WTC11 (cell line): Measurements from ENCODE around the gene TEX9. TPM values are rescaled to one million over a fixed set of nuclear protein-coding genes. Genes with fewer than 3 reads are reported as not detected.

Experiments used
- ATAC-seq: fragments of 200-7000 bp; cut with Tn5 transposase; 2 replicates; pipeline ENCODE4 v1.10.0; 2021; ENCODE audit warnings: mild to moderate bottlenecking, moderate library complexity
- CTCF ChIA-PET: fragments of 300-600 bp; sonication (Branson Sonifier 250); formaldehyde crosslinking; loops from one replicate; lab custom pipeline; 2021; ENCODE audit warnings: antibody characterized with exemption; lab: Charles Lee
- POLR2A ChIA-PET: fragments of 350-600 bp; sonication (Branson Sonifier 250); formaldehyde crosslinking; loops from one replicate; lab custom pipeline; 2021; ENCODE audit warnings: antibody characterized with exemption; lab: Charles Lee
- DNase-seq: peaks from one replicate; pipeline ENCODE4 v3.0.0; 2021; ENCODE audit warnings: low spot score
- H3K27ac Mint-ChIP-seq: 2 replicates; pipeline ENCODE4 v1.8.0; 2021; ENCODE audit warnings: mixed read lengths
- H3K27me3 Mint-ChIP-seq: 2 replicates; pipeline ENCODE4 v1.8.0; 2021; ENCODE audit warnings: low read depth, mild to moderate bottlenecking, moderate library complexity, mixed read lengths
- H3K36me3 Mint-ChIP-seq: 2 replicates; pipeline ENCODE4 v1.8.0; 2021; ENCODE audit warnings: mixed read lengths
- H3K4me1 Mint-ChIP-seq: 2 replicates; pipeline ENCODE4 v1.8.0; 2022; ENCODE audit warnings: mixed read lengths
- H3K4me3 Mint-ChIP-seq: 2 replicates; pipeline ENCODE4 v1.8.0; 2021; ENCODE audit warnings: mild to moderate bottlenecking, moderate library complexity, mixed read lengths
- H3K9me3 Mint-ChIP-seq: 2 replicates; pipeline ENCODE4 v1.8.0; 2021; ENCODE audit warnings: mixed read lengths
- ETV6 ChIP-seq: sonication (generic); formaldehyde crosslinking; IDR thresholded peaks from 2 replicates; pipeline ENCODE4 v1.8.1; 2022; ENCODE audit warnings: mild to moderate bottlenecking, missing genetic modification reagents
- GRHL2 ChIP-seq: fragments of 250-450 bp; sonication (Bioruptor Pico); IDR thresholded peaks from 2 replicates; pipeline ENCODE4 v1.8.0; 2022; ENCODE audit warnings: mild to moderate bottlenecking, moderate library complexity; ENCODE audit not compliant: insufficient replicate concordance, severe bottlenecking
- KAT7 ChIP-seq: sonication (generic); formaldehyde crosslinking; IDR thresholded peaks from 2 replicates; pipeline ENCODE4 v1.8.1; 2023; ENCODE audit warnings: missing genetic modification reagents, mild to moderate bottlenecking, borderline replicate concordance
- NFYB ChIP-seq: sonication (generic); formaldehyde crosslinking; conservative IDR thresholded peaks from 2 replicates; pipeline ENCODE4 v1.8.0; 2022; ENCODE audit warnings: low read depth, missing genetic modification reagents
- OVOL2 ChIP-seq: fragments of 250-450 bp; sonication (Bioruptor Pico); IDR thresholded peaks from 2 replicates; pipeline ENCODE4 v1.9.0; 2021; ENCODE audit warnings: mild to moderate bottlenecking, borderline replicate concordance
- SP1 ChIP-seq: sonication (generic); formaldehyde crosslinking; conservative IDR thresholded peaks from 2 replicates; pipeline ENCODE4 v1.8.1; 2022; ENCODE audit warnings: missing genetic modification reagents
- TEAD1 ChIP-seq: sonication (generic); formaldehyde crosslinking; IDR thresholded peaks from 2 replicates; pipeline ENCODE4 v1.8.0; 2022; ENCODE audit warnings: mild to moderate bottlenecking, missing genetic modification reagents
- TP53 ChIP-seq: sonication (generic); formaldehyde crosslinking; IDR thresholded peaks from 2 replicates; pipeline ENCODE4 v1.8.1; 2023; ENCODE audit warnings: mild to moderate bottlenecking, missing genetic modification reagents
- ZNF219 ChIP-seq: sonication (generic); formaldehyde crosslinking; IDR thresholded peaks from 2 replicates; pipeline ENCODE4 v1.8.0; 2023; ENCODE audit warnings: missing genetic modification reagents, mild to moderate bottlenecking, borderline replicate concordance
- ZNF263 ChIP-seq: sonication (generic); formaldehyde crosslinking; IDR thresholded peaks from 2 replicates; pipeline ENCODE4 v1.8.1; 2022; ENCODE audit warnings: low read depth, mild to moderate bottlenecking, moderate library complexity, missing genetic modification reagents
- ZNF396 ChIP-seq: fragments of 250-450 bp; sonication (Bioruptor Pico); IDR thresholded peaks from 2 replicates; pipeline ENCODE4 v1.8.0; 2021; ENCODE audit warnings: mild to moderate bottlenecking, moderate library complexity, borderline replicate concordance
- ZNF416 ChIP-seq: fragments of 250-450 bp; sonication (Bioruptor Pico); IDR thresholded peaks from 2 replicates; pipeline ENCODE4 v1.9.0; 2021; ENCODE audit warnings: mild to moderate bottlenecking, inconsistent platforms
- ZNF423 ChIP-seq: fragments of 250-450 bp; sonication (Bioruptor Pico); IDR thresholded peaks from 2 replicates; pipeline ENCODE4 v2.1.2; 2022; ENCODE audit warnings: mild to moderate bottlenecking, moderate library complexity
- total RNA-seq: library from RNA; stranded (reverse); gene quantifications from 3 replicates; pipeline ENCODE4 v1.2.3, GENCODE V29; 2021
- TF ChIP-seq, protein P1 (sequence below): sonication (generic); formaldehyde crosslinking; IDR thresholded peaks from 2 replicates; pipeline ENCODE4 v1.8.1; 2023; ENCODE audit warnings: mild to moderate bottlenecking, missing genetic modification reagents
- TF ChIP-seq, protein P2 (sequence below): sonication (generic); formaldehyde crosslinking; IDR thresholded peaks from 2 replicates; pipeline ENCODE4 v1.8.1; 2023; ENCODE audit warnings: mild to moderate bottlenecking, missing genetic modification reagents, borderline replicate concordance
- TF ChIP-seq, protein P3 (sequence below): sonication (generic); formaldehyde crosslinking; IDR thresholded peaks from 2 replicates; pipeline ENCODE4 v1.8.0; 2022; ENCODE audit warnings: missing genetic modification reagents
- TF ChIP-seq, protein P4 (sequence below): sonication (generic); formaldehyde crosslinking; IDR thresholded peaks from 2 replicates; pipeline ENCODE4 v1.8.1; 2023; ENCODE audit warnings: mild to moderate bottlenecking, moderate library complexity, missing genetic modification reagents
- TF ChIP-seq, protein P5 (sequence below): sonication (generic); formaldehyde crosslinking; IDR thresholded peaks from 2 replicates; pipeline ENCODE4 v1.8.0; 2022; ENCODE audit warnings: mild to moderate bottlenecking, missing genetic modification reagents
- TF ChIP-seq, protein P6 (sequence below): sonication (generic); formaldehyde crosslinking; IDR thresholded peaks from 2 replicates; pipeline ENCODE4 v1.8.1; 2022; ENCODE audit warnings: low read depth, mild to moderate bottlenecking, moderate library complexity, missing genetic modification reagents, borderline replicate concordance

Gene TEX9
- total RNA-seq, 1 experiment from 2014 or later: 12.2 TPM

DNA sequence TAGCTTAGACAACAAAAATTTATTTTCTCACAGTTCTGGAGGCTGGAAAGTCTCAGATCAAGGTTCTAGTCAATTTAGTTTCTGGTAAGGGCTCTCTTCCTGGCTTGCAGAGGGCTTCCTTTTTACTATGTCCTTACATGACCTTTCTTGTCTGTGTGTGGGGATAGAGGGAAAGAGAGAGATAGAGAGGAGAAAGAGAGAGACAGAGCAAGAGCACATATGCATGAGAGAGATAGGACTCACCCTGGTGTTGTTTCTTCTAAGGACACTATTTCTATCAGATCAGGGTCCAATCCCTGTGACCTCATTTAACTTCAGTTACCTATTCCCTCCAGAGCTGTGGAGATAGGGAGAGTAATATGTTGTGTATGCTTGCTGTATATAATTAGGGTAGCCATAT, 44.9 kb upstream of the TEX9 start (continued):
- TF ChIP-seq ZNF423 (no peak), NFYB (no peak)

DNA sequence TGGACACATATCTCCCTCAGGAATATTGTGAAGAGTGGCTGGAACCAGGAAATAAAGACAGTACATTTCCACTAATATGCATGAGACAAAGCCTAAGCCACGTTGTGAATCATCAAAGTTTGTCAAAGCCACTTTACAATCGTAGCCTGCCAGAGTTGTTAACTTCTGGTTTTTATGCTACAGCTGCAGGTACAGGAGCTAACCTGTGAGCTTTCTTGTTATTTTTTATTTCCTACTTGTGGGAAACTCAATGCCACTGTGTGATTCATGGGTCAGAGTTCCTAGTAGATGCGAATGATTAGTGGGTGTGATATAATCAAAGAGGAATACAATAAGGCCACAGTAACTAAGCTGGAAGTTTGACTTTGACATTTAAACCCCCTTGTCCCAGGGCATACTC, 44.4 kb upstream of the TEX9 start:
- no peak overlapping the region for H3K4me3 Mint-ChIP-seq
- peaks cover 17% of the 10 kb centered on the region for H3K36me3 Mint-ChIP-seq
- ChIA-PET POLR2A (no interaction called here), CTCF (no interaction called here)
- H3K9me3 Mint-ChIP-seq: peaks cover 21% of the 10 kb centered on the region
- peaks cover 15% of the 10 kb centered on the region for H3K4me1 Mint-ChIP-seq
- ATAC-seq (no peak), DNase-seq (no peak)
- no peak overlapping the region for H3K27ac Mint-ChIP-seq
- no peaks in the 10 kb centered on the region; the same call in 1 of the 2 replicates for H3K27me3 Mint-ChIP-seq
- TF ChIP-seq GRHL2 (CRISPR knock-in tag) (no peak), KAT7 (CRISPR knock-in tag) (no peak)
- TF ChIP-seq, protein P1, sequence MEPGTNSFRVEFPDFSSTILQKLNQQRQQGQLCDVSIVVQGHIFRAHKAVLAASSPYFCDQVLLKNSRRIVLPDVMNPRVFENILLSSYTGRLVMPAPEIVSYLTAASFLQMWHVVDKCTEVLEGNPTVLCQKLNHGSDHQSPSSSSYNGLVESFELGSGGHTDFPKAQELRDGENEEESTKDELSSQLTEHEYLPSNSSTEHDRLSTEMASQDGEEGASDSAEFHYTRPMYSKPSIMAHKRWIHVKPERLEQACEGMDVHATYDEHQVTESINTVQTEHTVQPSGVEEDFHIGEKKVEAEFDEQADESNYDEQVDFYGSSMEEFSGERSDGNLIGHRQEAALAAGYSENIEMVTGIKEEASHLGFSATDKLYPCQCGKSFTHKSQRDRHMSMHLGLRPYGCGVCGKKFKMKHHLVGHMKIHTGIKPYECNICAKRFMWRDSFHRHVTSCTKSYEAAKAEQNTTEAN (CRISPR knock-in tag): no peak
- TF ChIP-seq, protein P2, sequence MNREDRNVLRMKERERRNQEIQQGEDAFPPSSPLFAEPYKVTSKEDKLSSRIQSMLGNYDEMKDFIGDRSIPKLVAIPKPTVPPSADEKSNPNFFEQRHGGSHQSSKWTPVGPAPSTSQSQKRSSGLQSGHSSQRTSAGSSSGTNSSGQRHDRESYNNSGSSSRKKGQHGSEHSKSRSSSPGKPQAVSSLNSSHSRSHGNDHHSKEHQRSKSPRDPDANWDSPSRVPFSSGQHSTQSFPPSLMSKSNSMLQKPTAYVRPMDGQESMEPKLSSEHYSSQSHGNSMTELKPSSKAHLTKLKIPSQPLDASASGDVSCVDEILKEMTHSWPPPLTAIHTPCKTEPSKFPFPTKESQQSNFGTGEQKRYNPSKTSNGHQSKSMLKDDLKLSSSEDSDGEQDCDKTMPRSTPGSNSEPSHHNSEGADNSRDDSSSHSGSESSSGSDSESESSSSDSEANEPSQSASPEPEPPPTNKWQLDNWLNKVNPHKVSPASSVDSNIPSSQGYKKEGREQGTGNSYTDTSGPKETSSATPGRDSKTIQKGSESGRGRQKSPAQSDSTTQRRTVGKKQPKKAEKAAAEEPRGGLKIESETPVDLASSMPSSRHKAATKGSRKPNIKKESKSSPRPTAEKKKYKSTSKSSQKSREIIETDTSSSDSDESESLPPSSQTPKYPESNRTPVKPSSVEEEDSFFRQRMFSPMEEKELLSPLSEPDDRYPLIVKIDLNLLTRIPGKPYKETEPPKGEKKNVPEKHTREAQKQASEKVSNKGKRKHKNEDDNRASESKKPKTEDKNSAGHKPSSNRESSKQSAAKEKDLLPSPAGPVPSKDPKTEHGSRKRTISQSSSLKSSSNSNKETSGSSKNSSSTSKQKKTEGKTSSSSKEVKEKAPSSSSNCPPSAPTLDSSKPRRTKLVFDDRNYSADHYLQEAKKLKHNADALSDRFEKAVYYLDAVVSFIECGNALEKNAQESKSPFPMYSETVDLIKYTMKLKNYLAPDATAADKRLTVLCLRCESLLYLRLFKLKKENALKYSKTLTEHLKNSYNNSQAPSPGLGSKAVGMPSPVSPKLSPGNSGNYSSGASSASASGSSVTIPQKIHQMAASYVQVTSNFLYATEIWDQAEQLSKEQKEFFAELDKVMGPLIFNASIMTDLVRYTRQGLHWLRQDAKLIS (CRISPR knock-in tag): no peak

DNA sequence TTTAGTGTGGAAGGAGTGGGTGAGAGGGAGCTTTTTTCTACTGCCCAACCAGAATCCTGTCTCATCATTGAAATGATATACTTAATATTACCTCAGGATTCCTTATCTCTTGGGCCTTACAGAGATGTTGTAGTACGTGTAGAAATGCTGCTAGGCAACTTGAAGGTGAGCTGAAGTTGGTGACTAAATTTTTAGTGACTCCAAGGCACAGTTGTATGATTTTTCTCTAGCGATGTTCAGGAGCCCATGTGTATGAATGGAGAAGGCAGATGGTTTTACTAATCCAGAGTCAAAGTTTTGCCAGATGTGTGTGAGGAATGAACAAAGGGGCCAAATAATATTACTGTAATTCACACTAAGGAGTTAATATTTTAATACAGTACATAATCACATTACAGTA, 42.8 kb upstream of the TEX9 start:
- H3K4me3 Mint-ChIP-seq: no peak overlapping the region
- H3K4me1 Mint-ChIP-seq: peaks cover 10% of the 10 kb centered on the region
- POLR2A ChIA-PET: no interaction called here
- no peak overlapping the region for H3K27ac Mint-ChIP-seq
- H3K27me3 Mint-ChIP-seq: no peaks in the 10 kb centered on the region; the same call in 1 of the 2 replicates
- no peak for ATAC-seq
- CTCF ChIA-PET: no interaction called here
- H3K36me3 Mint-ChIP-seq: peaks cover 10% of the 10 kb centered on the region
- peaks cover 17% of the 10 kb centered on the region for H3K9me3 Mint-ChIP-seq
- no peak for DNase-seq
- TF ChIP-seq, protein P3, sequence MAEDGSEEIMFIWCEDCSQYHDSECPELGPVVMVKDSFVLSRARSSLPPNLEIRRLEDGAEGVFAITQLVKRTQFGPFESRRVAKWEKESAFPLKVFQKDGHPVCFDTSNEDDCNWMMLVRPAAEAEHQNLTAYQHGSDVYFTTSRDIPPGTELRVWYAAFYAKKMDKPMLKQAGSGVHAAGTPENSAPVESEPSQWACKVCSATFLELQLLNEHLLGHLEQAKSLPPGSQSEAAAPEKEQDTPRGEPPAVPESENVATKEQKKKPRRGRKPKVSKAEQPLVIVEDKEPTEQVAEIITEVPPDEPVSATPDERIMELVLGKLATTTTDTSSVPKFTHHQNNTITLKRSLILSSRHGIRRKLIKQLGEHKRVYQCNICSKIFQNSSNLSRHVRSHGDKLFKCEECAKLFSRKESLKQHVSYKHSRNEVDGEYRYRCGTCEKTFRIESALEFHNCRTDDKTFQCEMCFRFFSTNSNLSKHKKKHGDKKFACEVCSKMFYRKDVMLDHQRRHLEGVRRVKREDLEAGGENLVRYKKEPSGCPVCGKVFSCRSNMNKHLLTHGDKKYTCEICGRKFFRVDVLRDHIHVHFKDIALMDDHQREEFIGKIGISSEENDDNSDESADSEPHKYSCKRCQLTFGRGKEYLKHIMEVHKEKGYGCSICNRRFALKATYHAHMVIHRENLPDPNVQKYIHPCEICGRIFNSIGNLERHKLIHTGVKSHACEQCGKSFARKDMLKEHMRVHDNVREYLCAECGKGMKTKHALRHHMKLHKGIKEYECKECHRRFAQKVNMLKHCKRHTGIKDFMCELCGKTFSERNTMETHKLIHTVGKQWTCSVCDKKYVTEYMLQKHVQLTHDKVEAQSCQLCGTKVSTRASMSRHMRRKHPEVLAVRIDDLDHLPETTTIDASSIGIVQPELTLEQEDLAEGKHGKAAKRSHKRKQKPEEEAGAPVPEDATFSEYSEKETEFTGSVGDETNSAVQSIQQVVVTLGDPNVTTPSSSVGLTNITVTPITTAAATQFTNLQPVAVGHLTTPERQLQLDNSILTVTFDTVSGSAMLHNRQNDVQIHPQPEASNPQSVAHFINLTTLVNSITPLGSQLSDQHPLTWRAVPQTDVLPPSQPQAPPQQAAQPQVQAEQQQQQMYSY: no peak
- TF ChIP-seq OVOL2 (CRISPR knock-in tag) (no peak), TP53 (CRISPR knock-in tag) (no peak), ETV6 (CRISPR knock-in tag) (no peak), TEAD1 (CRISPR knock-in tag) (no peak), SP1 (CRISPR knock-in tag) (no peak), ZNF263 (CRISPR knock-in tag) (no peak), ZNF396 (no peak), ZNF416 (CRISPR knock-in tag) (no peak), ZNF219 (CRISPR knock-in tag) (no peak)
- TF ChIP-seq, protein P4, sequence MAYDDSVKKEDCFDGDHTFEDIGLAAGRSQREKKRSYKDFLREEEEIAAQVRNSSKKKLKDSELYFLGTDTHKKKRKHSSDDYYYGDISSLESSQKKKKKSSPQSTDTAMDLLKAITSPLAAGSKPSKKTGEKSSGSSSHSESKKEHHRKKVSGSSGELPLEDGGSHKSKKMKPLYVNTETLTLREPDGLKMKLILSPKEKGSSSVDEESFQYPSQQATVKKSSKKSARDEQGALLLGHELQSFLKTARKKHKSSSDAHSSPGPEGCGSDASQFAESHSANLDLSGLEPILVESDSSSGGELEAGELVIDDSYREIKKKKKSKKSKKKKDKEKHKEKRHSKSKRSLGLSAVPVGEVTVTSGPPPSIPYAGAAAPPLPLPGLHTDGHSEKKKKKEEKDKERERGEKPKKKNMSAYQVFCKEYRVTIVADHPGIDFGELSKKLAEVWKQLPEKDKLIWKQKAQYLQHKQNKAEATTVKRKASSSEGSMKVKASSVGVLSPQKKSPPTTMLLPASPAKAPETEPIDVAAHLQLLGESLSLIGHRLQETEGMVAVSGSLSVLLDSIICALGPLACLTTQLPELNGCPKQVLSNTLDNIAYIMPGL (CRISPR knock-in tag): no peak
- TF ChIP-seq, protein P5, sequence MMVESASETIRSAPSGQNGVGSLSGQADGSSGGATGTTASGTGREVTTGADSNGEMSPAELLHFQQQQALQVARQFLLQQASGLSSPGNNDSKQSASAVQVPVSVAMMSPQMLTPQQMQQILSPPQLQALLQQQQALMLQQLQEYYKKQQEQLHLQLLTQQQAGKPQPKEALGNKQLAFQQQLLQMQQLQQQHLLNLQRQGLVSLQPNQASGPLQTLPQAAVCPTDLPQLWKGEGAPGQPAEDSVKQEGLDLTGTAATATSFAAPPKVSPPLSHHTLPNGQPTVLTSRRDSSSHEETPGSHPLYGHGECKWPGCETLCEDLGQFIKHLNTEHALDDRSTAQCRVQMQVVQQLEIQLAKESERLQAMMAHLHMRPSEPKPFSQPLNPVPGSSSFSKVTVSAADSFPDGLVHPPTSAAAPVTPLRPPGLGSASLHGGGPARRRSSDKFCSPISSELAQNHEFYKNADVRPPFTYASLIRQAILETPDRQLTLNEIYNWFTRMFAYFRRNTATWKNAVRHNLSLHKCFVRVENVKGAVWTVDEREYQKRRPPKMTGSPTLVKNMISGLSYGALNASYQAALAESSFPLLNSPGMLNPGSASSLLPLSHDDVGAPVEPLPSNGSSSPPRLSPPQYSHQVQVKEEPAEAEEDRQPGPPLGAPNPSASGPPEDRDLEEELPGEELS (CRISPR knock-in tag): no peak
- TF ChIP-seq, protein P6, sequence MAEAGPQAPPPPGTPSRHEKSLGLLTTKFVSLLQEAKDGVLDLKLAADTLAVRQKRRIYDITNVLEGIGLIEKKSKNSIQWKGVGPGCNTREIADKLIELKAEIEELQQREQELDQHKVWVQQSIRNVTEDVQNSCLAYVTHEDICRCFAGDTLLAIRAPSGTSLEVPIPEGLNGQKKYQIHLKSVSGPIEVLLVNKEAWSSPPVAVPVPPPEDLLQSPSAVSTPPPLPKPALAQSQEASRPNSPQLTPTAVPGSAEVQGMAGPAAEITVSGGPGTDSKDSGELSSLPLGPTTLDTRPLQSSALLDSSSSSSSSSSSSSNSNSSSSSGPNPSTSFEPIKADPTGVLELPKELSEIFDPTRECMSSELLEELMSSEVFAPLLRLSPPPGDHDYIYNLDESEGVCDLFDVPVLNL (CRISPR knock-in tag): no peak
